ENCODE measurements around the gene NF2.
"Not testable (repeated sequence)": the region's sequence is repeated elsewhere in the genome, so short reads cannot be mapped to it uniquely, and the experiment has no call there.

NF2 gene

GRCh38 chr22:29587938-29588699 lies 15.3 kb upstream of the NF2 start:
- Histone ChIP-seq H3K4me2 (no peak overlapping the region), H3K9ac (no peak overlapping the region), H3K4me1 (ENCODE audit: low read depth, poor library complexity, severe bottlenecking) (no peaks in the 10 kb centered on the region), H3K27me3 (ENCODE audit: insufficient read depth, low read depth) (no peaks in the 10 kb centered on the region), H3K36me3 (ENCODE audit: insufficient read depth) (no peaks in the 10 kb centered on the region), H3K4me3 (IDR thresholded peaks at IDR 0.05; ENCODE audit: insufficient read depth, low read depth, low read length) (no peak overlapping the region), H3K27ac (no peak overlapping the region), H4K20me1 (ENCODE audit: insufficient read depth) (no peaks in the 10 kb centered on the region), H2AFZ (ENCODE audit: low read depth) (no peak overlapping the region), H3K79me2 (ENCODE audit: insufficient read depth, low read depth) (no peaks in the 10 kb centered on the region)
- TF ChIP-seq CTCF (conservative IDR thresholded peaks at IDR 0.05; ENCODE audit: low read depth, low read length), result no peak

GRCh38 chr22:29593923-29594322 lies 9.5 kb upstream of the NF2 start:
- H3K4me3 ChIP-seq (IDR thresholded peaks at IDR 0.05; ENCODE audit: insufficient read depth, low read depth, low read length), result no peak overlapping the region
- no peak overlapping the region for H3K4me2 ChIP-seq
- H2AFZ ChIP-seq (ENCODE audit: low read depth), result no peak overlapping the region
- H3K4me1 ChIP-seq (ENCODE audit: low read depth, poor library complexity, severe bottlenecking), result no peaks in the 10 kb centered on the region
- no peaks in the 10 kb centered on the region for H3K36me3 ChIP-seq (ENCODE audit: insufficient read depth)
- no peaks in the 10 kb centered on the region for H3K27me3 ChIP-seq (ENCODE audit: insufficient read depth, low read depth)
- H3K79me2 ChIP-seq (ENCODE audit: insufficient read depth, low read depth), result no peaks in the 10 kb centered on the region
- no peak for TF ChIP-seq CTCF (conservative IDR thresholded peaks at IDR 0.05; ENCODE audit: low read depth, low read length)
- no peak overlapping the region for H3K27ac ChIP-seq
- H3K9ac ChIP-seq, result no peak overlapping the region
- no peaks in the 10 kb centered on the region for H4K20me1 ChIP-seq (ENCODE audit: insufficient read depth)

GRCh38 chr22:29594447-29594846 lies 9.0 kb upstream of the NF2 start:
- not testable (repeated sequence) for H3K4me2 ChIP-seq

GRCh38 chr22:29596408-29596807 lies 7.0 kb upstream of the NF2 start:
- H3K27ac ChIP-seq, result no peak overlapping the region
- no peaks in the 10 kb centered on the region for H3K36me3 ChIP-seq (ENCODE audit: insufficient read depth)
- H4K20me1 ChIP-seq (ENCODE audit: insufficient read depth), result no peaks in the 10 kb centered on the region
- no peak overlapping the region for H3K4me2 ChIP-seq
- no peaks in the 10 kb centered on the region for H3K27me3 ChIP-seq (ENCODE audit: insufficient read depth, low read depth)
- no peaks in the 10 kb centered on the region for H3K4me1 ChIP-seq (ENCODE audit: low read depth, poor library complexity, severe bottlenecking)
- H3K79me2 ChIP-seq (ENCODE audit: insufficient read depth, low read depth), result no peaks in the 10 kb centered on the region
- TF ChIP-seq CTCF (conservative IDR thresholded peaks at IDR 0.05; ENCODE audit: low read depth, low read length), result no peak
- H3K9ac ChIP-seq, result no peak overlapping the region
- H2AFZ ChIP-seq (ENCODE audit: low read depth), result no peak overlapping the region
- no peak overlapping the region for H3K4me3 ChIP-seq (IDR thresholded peaks at IDR 0.05; ENCODE audit: insufficient read depth, low read depth, low read length)

More at GRCh38 chr22:29594447-29594846, 9.0 kb upstream of the NF2 start:
- H2AFZ ChIP-seq (ENCODE audit: low read depth); H3K4me3 ChIP-seq (IDR thresholded peaks at IDR 0.05; ENCODE audit: insufficient read depth, low read depth, low read length); H3K36me3 ChIP-seq (ENCODE audit: insufficient read depth); H3K27ac ChIP-seq; H4K20me1 ChIP-seq (ENCODE audit: insufficient read depth); H3K4me1 ChIP-seq (ENCODE audit: low read depth, poor library complexity, severe bottlenecking); H3K27me3 ChIP-seq (ENCODE audit: insufficient read depth, low read depth); H3K79me2 ChIP-seq (ENCODE audit: insufficient read depth, low read depth); H3K9ac ChIP-seq: not testable (repeated sequence)

- not testable (repeated sequence) for H3K79me2 ChIP-seq (ENCODE audit: insufficient read depth, low read depth); H3K9ac ChIP-seq; H3K4me1 ChIP-seq (ENCODE audit: low read depth, poor library complexity, severe bottlenecking); H3K4me2 ChIP-seq; H3K36me3 ChIP-seq (ENCODE audit: insufficient read depth); H2AFZ ChIP-seq (ENCODE audit: low read depth); H3K4me3 ChIP-seq (IDR thresholded peaks at IDR 0.05; ENCODE audit: insufficient read depth, low read depth, low read length); H4K20me1 ChIP-seq (ENCODE audit: insufficient read depth); H3K27ac ChIP-seq; H3K27me3 ChIP-seq (ENCODE audit: insufficient read depth, low read depth)
Observed at GRCh38 chr22:29597871-29598683, 5.4 kb upstream of the NF2 start.

Data from KMS-11 (cell line).